ENCODE data around the gene GCSAML.

Gene GCSAML

DNA sequence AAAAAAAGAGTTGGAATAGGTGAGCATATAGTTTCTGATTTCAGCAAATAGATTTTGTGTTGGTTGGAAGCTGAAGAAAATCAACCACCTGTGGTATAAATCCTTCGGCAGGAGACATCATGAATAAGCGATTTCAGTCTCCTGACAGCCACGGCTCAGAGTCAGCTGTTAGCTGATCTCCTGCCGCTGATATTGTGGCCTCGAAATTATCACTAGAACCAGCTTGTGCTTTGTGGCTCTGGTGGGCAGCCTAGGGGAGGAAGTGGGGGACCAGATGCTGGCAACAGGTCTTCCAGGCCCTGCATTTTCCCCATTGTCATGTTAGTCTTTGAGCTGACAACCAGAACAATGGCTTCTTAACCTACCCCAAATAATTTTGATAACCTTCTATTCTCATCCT lies 842 bp upstream of the GCSAML start:
- Histone ChIP-seq H3K27me3 (ENCODE audit: control insufficient read depth in 3 of 3, insufficient read depth in 3 of 3, low read depth in 1 of 3, low read length in 3 of 3) (no peaks in the 10 kb centered on the region), H3K9ac (ENCODE audit: low read depth, low read length, poor library complexity) (no peak overlapping the region), H3K23ac (ENCODE audit: low read depth, low read length, poor library complexity) (no peak overlapping the region), H3K4me2 (ENCODE audit: insufficient read depth, low read length, poor library complexity, severe bottlenecking) (no peak overlapping the region), H2BK15ac (ENCODE audit: low read length) (no peak overlapping the region), H3K4me3 (ENCODE audit: low read length in 2 of 2) (no peak overlapping the region), H4K91ac (ENCODE audit: low read depth, low read length, poor library complexity) (no peak overlapping the region), H2AFZ (ENCODE audit: low read length) (no peak overlapping the region), H2BK12ac (ENCODE audit: low read length) (no peak overlapping the region), H3K14ac (ENCODE audit: low read length) (no peak overlapping the region), H3K4me1 (ENCODE audit: control insufficient read depth in 2 of 2, insufficient read depth in 1 of 2, low read depth in 1 of 2, low read length in 2 of 2) (no peaks in the 10 kb centered on the region), H3K36me3 (replicated peaks in 1 of 2; ENCODE audit: control insufficient read depth in 2 of 2, insufficient read depth in 2 of 2, low read length in 2 of 2) (no peaks in the 10 kb centered on the region), H3K27ac (replicated peaks; ENCODE audit: low read length) (no peak overlapping the region), H2AK5ac (ENCODE audit: low read depth, low read length) (no peak overlapping the region), H3K18ac (ENCODE audit: low read length) (no peak overlapping the region), H3K79me1 (ENCODE audit: low read depth, low read length) (no peaks in the 10 kb centered on the region), H2BK120ac (ENCODE audit: low read depth, low read length) (no peak overlapping the region), H4K8ac (ENCODE audit: low read depth, low read length) (no peak overlapping the region), H3K4ac (ENCODE audit: low read length) (no peak overlapping the region), H2BK5ac (ENCODE audit: low read length) (no peak overlapping the region), H3K9me3 (replicated peaks in 1 of 2; ENCODE audit: control insufficient read depth in 2 of 2, insufficient read depth in 1 of 2, low read depth in 1 of 2, low read length in 2 of 2) (no peaks in the 10 kb centered on the region)
- no CpG with 5 or more reads among the region's 5 CpGs for WGBS, 2 donors (ENCODE audit: extremely low coverage in 2 of 2, insufficient read length in 2 of 2, insufficient replicate concordance in 1 of 2)
- DNase-seq (ENCODE audit: low spot score): no peak

DNA sequence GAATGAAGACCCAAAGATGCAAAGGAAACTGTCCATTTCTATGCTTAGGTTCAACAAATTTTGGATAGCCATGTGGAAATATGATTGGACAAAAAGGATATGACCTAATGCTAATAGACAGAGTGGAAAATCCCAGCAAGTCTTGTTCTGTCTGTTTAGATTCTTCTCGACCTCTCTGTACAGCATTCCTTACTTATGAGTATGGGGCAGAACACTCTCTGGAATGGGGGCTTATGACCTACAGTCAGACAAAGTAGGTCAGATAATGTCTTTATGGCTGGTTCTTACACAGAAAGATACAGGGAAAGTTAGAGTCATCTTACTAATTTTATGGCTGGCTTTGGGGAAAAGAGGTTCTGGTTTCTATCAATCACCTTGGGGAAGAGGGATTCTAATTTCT lies 2.8 kb downstream of the GCSAML start:
- H3K18ac ChIP-seq (ENCODE audit: low read length): no peak overlapping the region
- no peak for DNase-seq (ENCODE audit: low spot score)
- no peaks in the 10 kb centered on the region for H3K9me3 ChIP-seq (replicated peaks in 1 of 2; ENCODE audit: control insufficient read depth in 2 of 2, insufficient read depth in 1 of 2, low read depth in 1 of 2, low read length in 2 of 2)
- peaks cover 2% of the 10 kb centered on the region for H3K79me1 ChIP-seq (ENCODE audit: low read depth, low read length)
- H3K4me3 ChIP-seq (ENCODE audit: low read length in 2 of 2): no peak overlapping the region
- H4K91ac ChIP-seq (ENCODE audit: low read depth, low read length, poor library complexity): no peak overlapping the region
- no peak overlapping the region for H2BK15ac ChIP-seq (ENCODE audit: low read length)
- no peak overlapping the region for H3K4me2 ChIP-seq (ENCODE audit: insufficient read depth, low read length, poor library complexity, severe bottlenecking)
- H2AK5ac ChIP-seq (ENCODE audit: low read depth, low read length): no peak overlapping the region
- no peak overlapping the region for H2BK120ac ChIP-seq (ENCODE audit: low read depth, low read length)
- no peak overlapping the region for H3K14ac ChIP-seq (ENCODE audit: low read length)
- H3K36me3 ChIP-seq (replicated peaks in 1 of 2; ENCODE audit: control insufficient read depth in 2 of 2, insufficient read depth in 2 of 2, low read length in 2 of 2): no peaks in the 10 kb centered on the region
- no peak overlapping the region for H2BK12ac ChIP-seq (ENCODE audit: low read length)
- no peak overlapping the region for H2BK5ac ChIP-seq (ENCODE audit: low read length)
- no CpG with 5 or more reads among the region's 1 CpG for WGBS, 2 donors (ENCODE audit: extremely low coverage in 2 of 2, insufficient read length in 2 of 2, insufficient replicate concordance in 1 of 2)
- no peaks in the 10 kb centered on the region for H3K27me3 ChIP-seq (ENCODE audit: control insufficient read depth in 3 of 3, insufficient read depth in 3 of 3, low read depth in 1 of 3, low read length in 3 of 3)
- H4K8ac ChIP-seq (ENCODE audit: low read depth, low read length): no peak overlapping the region
- H3K23ac ChIP-seq (ENCODE audit: low read depth, low read length, poor library complexity): no peak overlapping the region
- H3K4ac ChIP-seq (ENCODE audit: low read length): no peak overlapping the region
- no peaks in the 10 kb centered on the region for H3K4me1 ChIP-seq (ENCODE audit: control insufficient read depth in 2 of 2, insufficient read depth in 1 of 2, low read depth in 1 of 2, low read length in 2 of 2)
- no peak overlapping the region for H3K27ac ChIP-seq (replicated peaks; ENCODE audit: low read length)
- H2AFZ ChIP-seq (ENCODE audit: low read length): no peak overlapping the region
- no peak overlapping the region for H3K9ac ChIP-seq (ENCODE audit: low read depth, low read length, poor library complexity)

GRCh38 chr1:247552231-247552630 lies 3.3 kb downstream of the GCSAML start:
- no CpG with 5 or more reads among the region's 2 CpGs for WGBS, 2 donors (ENCODE audit: extremely low coverage in 2 of 2, insufficient read length in 2 of 2, insufficient replicate concordance in 1 of 2)
- Histone ChIP-seq H3K27ac (replicated peaks; ENCODE audit: low read length) (no peak overlapping the region), H2BK12ac (ENCODE audit: low read length) (no peak overlapping the region), H3K4ac (ENCODE audit: low read length) (no peak overlapping the region), H4K91ac (ENCODE audit: low read depth, low read length, poor library complexity) (no peak overlapping the region), H2BK15ac (ENCODE audit: low read length) (no peak overlapping the region), H2AK5ac (ENCODE audit: low read depth, low read length) (no peak overlapping the region), H3K9ac (ENCODE audit: low read depth, low read length, poor library complexity) (no peak overlapping the region), H2BK120ac (ENCODE audit: low read depth, low read length) (no peak overlapping the region), H3K4me2 (ENCODE audit: insufficient read depth, low read length, poor library complexity, severe bottlenecking) (no peak overlapping the region), H3K18ac (ENCODE audit: low read length) (no peak overlapping the region), H3K23ac (ENCODE audit: low read depth, low read length, poor library complexity) (no peak overlapping the region), H3K79me1 (ENCODE audit: low read depth, low read length) (peaks cover 2% of the 10 kb centered on the region), H3K9me3 (replicated peaks in 1 of 2; ENCODE audit: control insufficient read depth in 2 of 2, insufficient read depth in 1 of 2, low read depth in 1 of 2, low read length in 2 of 2) (no peaks in the 10 kb centered on the region), H3K4me1 (ENCODE audit: control insufficient read depth in 2 of 2, insufficient read depth in 1 of 2, low read depth in 1 of 2, low read length in 2 of 2) (no peaks in the 10 kb centered on the region), H2BK5ac (ENCODE audit: low read length) (no peak overlapping the region), H3K27me3 (ENCODE audit: control insufficient read depth in 3 of 3, insufficient read depth in 3 of 3, low read depth in 1 of 3, low read length in 3 of 3) (no peaks in the 10 kb centered on the region), H3K14ac (ENCODE audit: low read length) (no peak overlapping the region), H3K36me3 (replicated peaks in 1 of 2; ENCODE audit: control insufficient read depth in 2 of 2, insufficient read depth in 2 of 2, low read length in 2 of 2) (no peaks in the 10 kb centered on the region), H4K8ac (ENCODE audit: low read depth, low read length) (no peak overlapping the region), H2AFZ (ENCODE audit: low read length) (no peak overlapping the region), H3K4me3 (ENCODE audit: low read length in 2 of 2) (no peak overlapping the region)
- no peak for DNase-seq (ENCODE audit: low spot score)

- Histone ChIP-seq H3K79me1 (ENCODE audit: low read depth, low read length) (peaks cover 2% of the 10 kb centered on the region), H3K27ac (replicated peaks; ENCODE audit: low read length) (no peak overlapping the region), H2AFZ (ENCODE audit: low read length) (no peak overlapping the region), H2BK15ac (ENCODE audit: low read length) (no peak overlapping the region), H3K9me3 (replicated peaks in 1 of 2; ENCODE audit: control insufficient read depth in 2 of 2, insufficient read depth in 1 of 2, low read depth in 1 of 2, low read length in 2 of 2) (no peaks in the 10 kb centered on the region), H3K23ac (ENCODE audit: low read depth, low read length, poor library complexity) (no peak overlapping the region), H3K4me2 (ENCODE audit: insufficient read depth, low read length, poor library complexity, severe bottlenecking) (no peak overlapping the region), H2BK5ac (ENCODE audit: low read length) (no peak overlapping the region), H3K27me3 (ENCODE audit: control insufficient read depth in 3 of 3, insufficient read depth in 3 of 3, low read depth in 1 of 3, low read length in 3 of 3) (no peaks in the 10 kb centered on the region), H3K4me1 (ENCODE audit: control insufficient read depth in 2 of 2, insufficient read depth in 1 of 2, low read depth in 1 of 2, low read length in 2 of 2) (no peaks in the 10 kb centered on the region), H4K91ac (ENCODE audit: low read depth, low read length, poor library complexity) (no peak overlapping the region), H3K4me3 (ENCODE audit: low read length in 2 of 2) (no peak overlapping the region), H2BK12ac (ENCODE audit: low read length) (no peak overlapping the region), H3K18ac (ENCODE audit: low read length) (no peak overlapping the region), H3K9ac (ENCODE audit: low read depth, low read length, poor library complexity) (no peak overlapping the region), H3K14ac (ENCODE audit: low read length) (no peak overlapping the region), H2BK120ac (ENCODE audit: low read depth, low read length) (no peak overlapping the region), H3K36me3 (replicated peaks in 1 of 2; ENCODE audit: control insufficient read depth in 2 of 2, insufficient read depth in 2 of 2, low read length in 2 of 2) (no peaks in the 10 kb centered on the region), H4K8ac (ENCODE audit: low read depth, low read length) (no peak overlapping the region), H3K4ac (ENCODE audit: low read length) (no peak overlapping the region), H2AK5ac (ENCODE audit: low read depth, low read length) (no peak overlapping the region)
- DNase-seq (ENCODE audit: low spot score): no peak
- WGBS, 2 donors (ENCODE audit: extremely low coverage in 2 of 2, insufficient read length in 2 of 2, insufficient replicate concordance in 1 of 2): no CpG with 5 or more reads among the region's 2 CpGs
Measured at GRCh38 chr1:247557926-247558674, 9.2 kb downstream of the GCSAML start.

All from neuronal stem cell (in vitro differentiated cells).